ENCODE measurements around the gene KCNIP4. TPM values are rescaled to one million over a fixed set of nuclear protein-coding genes. Genes with fewer than 3 reads are reported as not detected.

KCNIP4 gene
- total and polyA plus RNA-seq, 11 donors: 0.19 TPM; not detected in 10

GRCh38 chr4:21447301-21448054 lies 501.1 kb downstream of the KCNIP4 start:
- no peaks in the 10 kb centered on the region for H3K36me3 ChIP-seq
- H3K27me3 ChIP-seq: no peaks in the 10 kb centered on the region
- no peak overlapping the region for H3K27ac ChIP-seq
- TF ChIP-seq POLR2A (IDR thresholded peaks at IDR 0.05): no peak
- TF ChIP-seq CTCF (IDR thresholded peaks at IDR 0.05): no peak
- peaks cover 0 to 8% (median 0%) of the 10 kb centered on the region in 12 donors for H3K9me3 ChIP-seq
- H3K4me3 ChIP-seq: no peak overlapping the region
- ATAC-seq: no peak
- H3K4me1 ChIP-seq: no peaks in the 10 kb centered on the region
- intact Hi-C loops (cut with DNase I): no loop called here
- no peak for DNase-seq

- no peak for TF ChIP-seq CTCF (IDR thresholded peaks at IDR 0.05)
- no peak for TF ChIP-seq POLR2A (IDR thresholded peaks at IDR 0.05)
- Histone ChIP-seq H3K4me1 (no peaks in the 10 kb centered on the region), H3K9me3 (no peaks in the 10 kb centered on the region), H3K27me3 (no peaks in the 10 kb centered on the region), H3K27ac (no peak overlapping the region), H3K4me3 (no peak overlapping the region), H3K36me3 (no peaks in the 10 kb centered on the region)
- intact Hi-C loops (cut with DNase I): no loop called here
- no peak for ATAC-seq
- no peak for DNase-seq
- WGBS, 4 donors: 51 to 63% (median 56%) methylated on average over 2 of the region's 2 CpGs
These were observed 528.4 kb downstream of the KCNIP4 start for GRCh38 chr4:21420166-21420565.

- intact Hi-C loops (cut with DNase I): no loop called here
- 78 to 82% (median 81%) methylated on average over 4 of the region's 4 CpGs for WGBS, 4 donors
- Histone ChIP-seq H3K27me3 (no peaks in the 10 kb centered on the region), H3K4me1 (no peaks in the 10 kb centered on the region), H3K4me3 (no peak overlapping the region), H3K9me3 (peaks cover 0 to 6% (median 0%) of the 10 kb centered on the region in 12 donors), H3K36me3 (no peaks in the 10 kb centered on the region), H3K27ac (no peak overlapping the region)
- DNase-seq: no peak
- TF ChIP-seq CTCF (IDR thresholded peaks at IDR 0.05): no peak
- TF ChIP-seq POLR2A (IDR thresholded peaks at IDR 0.05): no peak
- ATAC-seq: no peak
These were observed 532.8 kb downstream of the KCNIP4 start for GRCh38 chr4:21415728-21416127.

GRCh38 chr4:21413807-21414370 lies 534.7 kb downstream of the KCNIP4 start:
- ATAC-seq (no peak), DNase-seq (no peak)
- TF ChIP-seq POLR2A (IDR thresholded peaks at IDR 0.05): no peak
- TF ChIP-seq CTCF (IDR thresholded peaks at IDR 0.05): no peak
- Histone ChIP-seq H3K36me3 (no peaks in the 10 kb centered on the region), H3K4me3 (no peak overlapping the region), H3K9me3 (peaks cover 0 to 6% (median 0%) of the 10 kb centered on the region in 12 donors), H3K27me3 (no peaks in the 10 kb centered on the region), H3K4me1 (no peaks in the 10 kb centered on the region), H3K27ac (no peak overlapping the region)
- WGBS, 4 donors: 75 to 85% (median 79%) methylated on average over 5 of the region's 5 CpGs
- intact Hi-C loops (cut with DNase I): no loop called here

Measured in heart left ventricle (tissue), 16 donors.